HepG2 (cell line): ENCODE data around the gene TDRD10. TPM values are rescaled to one million over a fixed set of nuclear protein-coding genes. Genes with fewer than 3 reads are reported as not detected.

Source experiments
- ATAC-seq: fragments of 200-7000 bp; cut with Tn5 transposase; 3 replicates; pipeline ENCODE4 v1.9.1; 2020; ENCODE audit warnings: mild to moderate bottlenecking, moderate library complexity
- BruUV-seq: library from RNA; stranded (reverse); fragments of 400-500 nt; replicated peaks from 2 replicates; lab custom pipeline; 2021; lab: Mats Ljungman, UMichigan
- CTCF ChIA-PET: fragments of 300-600 bp; formaldehyde crosslinking; extraction: SDS; loops from one replicate; lab custom pipeline; 2021; ENCODE audit warnings: low total read pairs, inconsistent platforms, low intra/inter-chr PET ratio; lab: Yijun Ruan, JAX
- POLR2A ChIA-PET: fragments of 350-600 bp; sonication (Branson Sonifier 250); formaldehyde crosslinking; loops from one replicate; lab custom pipeline; 2020; ENCODE audit warnings: antibody characterized with exemption, inconsistent platforms; lab: Yijun Ruan, JAX
- DNase-seq: peaks from one replicate; pipeline ENCODE4 v3.0.0-alpha.2; 2015; ENCODE audit warnings: low spot score
- FAIRE-seq: peaks from 3 replicates; lab custom pipeline; 2011; peaks lifted over from hg19 to GRCh38; lab: Jason Lieb, UNC
- H2AFZ ChIP-seq: one replicate; pipeline ENCODE4 v1.6.1; 2011; ENCODE audit warnings: low read length, inconsistent platforms
- H3K27ac ChIP-seq: fragments of 300-600 bp; 3 replicates; pipeline ENCODE4 v1.8.0; 2011; ENCODE audit warnings: mixed run types, mild to moderate bottlenecking, mixed read lengths, low read length, inconsistent platforms; ENCODE audit not compliant: insufficient read depth; ENCODE audit errors: extremely low read length
- H3K27me3 ChIP-seq, 2 experiments: fragments of 200-600 bp in 1 of 2; 2 replicates in 1 of 2; 3 replicates in 1 of 2; pipeline versions ENCODE4 v1.6.0 to v1.8.0; 2011; ENCODE audit warnings: low read length in 2 of 2, mild to moderate bottlenecking in 2 of 2, moderate library complexity in 2 of 2, inconsistent platforms in 1 of 2; ENCODE audit not compliant: insufficient read depth in 2 of 2, control insufficient read depth in 1 of 2
- H3K36me3 ChIP-seq, 2 experiments: fragments of 200-600 bp in 1 of 2; replicated peaks in 1 of 2; 2 replicates in 1 of 2; 3 replicates in 1 of 2; pipeline versions ENCODE4 v1.5.1 to v1.8.0; 2011; ENCODE audit warnings: low read length in 2 of 2, inconsistent platforms in 1 of 2; ENCODE audit not compliant: insufficient read depth in 2 of 2, control insufficient read depth in 1 of 2
- H3K4me1 ChIP-seq: 2 replicates; pipeline ENCODE4 v1.5.1; 2012; ENCODE audit warnings: low read length, inconsistent platforms; ENCODE audit not compliant: insufficient read depth
- H3K4me2 ChIP-seq: 2 replicates; pipeline ENCODE4 v1.6.0; 2011; ENCODE audit warnings: low read depth, low read length, inconsistent platforms
- H3K4me3 ChIP-seq, 3 experiments: fragments of 200-600 bp in 1 of 3; sonication (generic), shearing (Covaris generic) in 1 of 3; replicated peaks in 1 of 3; 2 replicates each; pipeline ENCODE4 v1.5.1; 2011 to 2016; ENCODE audit warnings: low read length in 3 of 3, inconsistent platforms in 2 of 3, low read depth in 2 of 3, mild to moderate bottlenecking in 2 of 3, control low read depth in 1 of 3, mixed read lengths in 1 of 3; ENCODE audit not compliant: insufficient read depth in 1 of 3
- H3K79me2 ChIP-seq: one replicate; pipeline ENCODE4 v1.6.1; 2011; ENCODE audit warnings: low read length, inconsistent platforms; ENCODE audit not compliant: insufficient read depth
- H3K9ac ChIP-seq: 2 replicates; pipeline ENCODE4 v1.6.0; 2011; ENCODE audit warnings: mild to moderate bottlenecking, low read depth, low read length, inconsistent platforms; ENCODE audit not compliant: insufficient read depth
- H3K9me3 ChIP-seq: 2 replicates; pipeline ENCODE4 v1.5.1; 2012; ENCODE audit warnings: mild to moderate bottlenecking, low read length
- H4K20me1 ChIP-seq: 2 replicates; pipeline ENCODE4 v1.6.0; 2011; ENCODE audit warnings: inconsistent platforms, mild to moderate bottlenecking, low read length, moderate library complexity; ENCODE audit not compliant: insufficient read depth
- AGO2 ChIP-seq: fragments of 200-400 bp; formaldehyde crosslinking; optimal IDR thresholded peaks from 2 replicates; pipeline ENCODE3; 2017; ENCODE audit warnings: mild to moderate bottlenecking, low read depth, low read length, moderate library complexity
- PAF1 ChIP-seq: IDR thresholded peaks from 2 replicates; pipeline ENCODE4 v1.6.1; 2016; ENCODE audit warnings: missing genetic modification reagents, missing compliant biosample characterization
- POLR2AphosphoS5 ChIP-seq: IDR thresholded peaks from 2 replicates; pipeline ENCODE4 v1.6.1; 2012; ENCODE audit warnings: low read depth, low read length
- SMARCE1 ChIP-seq: fragments of 450-650 bp; IDR thresholded peaks from 2 replicates; pipeline ENCODE4 v1.6.1; 2017; ENCODE audit warnings: borderline replicate concordance
- ZNF180 ChIP-seq: sonication (generic); formaldehyde crosslinking; IDR thresholded peaks from 2 replicates; pipeline ENCODE4 v1.4.0; 2020; ENCODE audit warnings: low read depth, missing genetic modification reagents, borderline replicate concordance
- ZNF224 ChIP-seq: sonication (generic); formaldehyde crosslinking; IDR thresholded peaks from 2 replicates; pipeline ENCODE4 v1.5.0; 2020; ENCODE audit warnings: mild to moderate bottlenecking, missing genetic modification reagents
- WGBS: methylation state at CpG from one replicate; pipeline ENCODE4 v1.1.6; 2017; ENCODE audit warnings: low lambda C conversion rate; 5-methylcytosine and 5-hydroxymethylcytosine counted together
- in situ Hi-C: cut with HindIII; loops from 2 replicates; pipeline ENCODE4 v1.10.0; 2017; ENCODE audit warnings: low pct_unique_long_range_greater_than_20kb; ENCODE audit not compliant: extremely low pct_ligation_motif_present
- intact Hi-C: fragments of 100-400 bp; cut with micrococcal nuclease; formaldehyde crosslinking; loops from one replicate; pipeline ENCODE4 v1.10.0; 2022; ENCODE audit not compliant: unreplicated experiment
- polyA plus RNA-seq, 8 experiments: library from polyadenylated mRNA; depleted of rRNA in 3 of 8; stranded (reverse) in 7 of 8; unstranded in 1 of 8; fragments of >200 nt; fragmentation: Illumina TruSeq in 4 of 8; extraction: Trizol in 4 of 8; gene quantifications; 2 replicates each; pipeline versions ENCODE4 v1.2.1 to v1.2.3, GENCODE V29; 2011 to 2016; ENCODE audit warnings: low read depth in 4 of 8, missing spikeins in 1 of 8, mixed read lengths in 1 of 8; ENCODE audit not compliant: insufficient read depth in 1 of 8
- total RNA-seq, 5 experiments: library from RNA; depleted of rRNA; stranded (reverse); fragments of >200 nt; fragmentation: Illumina TruSeq; extraction: Trizol; gene quantifications; 2 replicates each; pipeline ENCODE4 v1.2.3, GENCODE V29; 2016; ENCODE audit warnings: low read depth in 1 of 5
- TF ChIP-seq, protein P1 (sequence below): IDR thresholded peaks from 2 replicates; pipeline ENCODE4 v1.6.1; 2016; ENCODE audit warnings: low read depth, missing genetic modification reagents, missing compliant biosample characterization

Gene TDRD10
- total and polyA plus RNA-seq, 2 of the 13 experiments (the other 11 are each of a cell fraction or from before 2014, with no cell fraction given): not detected

DNA sequence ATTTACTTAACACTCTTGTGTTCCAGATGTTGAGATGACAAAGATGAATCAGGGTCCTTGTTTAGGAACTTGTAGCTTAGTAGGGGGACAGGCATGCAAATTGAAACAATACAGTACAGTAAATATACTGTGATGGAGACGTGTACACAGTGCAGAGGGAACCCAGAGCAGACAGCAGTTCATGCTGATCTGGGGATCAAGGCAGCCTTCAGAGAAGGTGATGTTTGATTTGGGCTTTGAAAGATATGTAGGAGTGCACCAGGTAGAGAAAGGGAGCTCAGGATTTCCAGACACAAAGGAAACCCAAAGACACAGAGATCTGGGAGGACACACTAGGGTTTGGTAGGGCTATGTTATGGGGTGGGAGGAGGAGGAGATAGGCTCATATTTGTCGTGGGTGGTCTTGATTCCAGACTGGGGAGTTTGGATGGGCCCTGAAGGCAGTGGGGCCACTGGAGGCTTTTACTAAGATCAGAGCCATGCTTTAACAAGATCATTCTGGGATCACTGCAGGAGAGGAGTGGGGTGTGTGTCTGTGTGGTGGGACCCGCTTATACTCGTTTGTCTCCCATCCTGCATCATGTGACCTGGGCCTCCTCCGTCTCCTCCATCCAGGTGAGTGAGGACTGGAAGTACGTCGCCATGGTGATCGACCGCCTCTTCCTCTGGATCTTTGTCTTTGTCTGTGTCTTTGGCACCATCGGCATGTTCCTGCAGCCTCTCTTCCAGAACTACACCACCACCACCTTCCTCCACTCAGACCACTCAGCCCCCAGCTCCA, 73.3 kb downstream of the TDRD10 start (continued):
- TF ChIP-seq, protein P1, sequence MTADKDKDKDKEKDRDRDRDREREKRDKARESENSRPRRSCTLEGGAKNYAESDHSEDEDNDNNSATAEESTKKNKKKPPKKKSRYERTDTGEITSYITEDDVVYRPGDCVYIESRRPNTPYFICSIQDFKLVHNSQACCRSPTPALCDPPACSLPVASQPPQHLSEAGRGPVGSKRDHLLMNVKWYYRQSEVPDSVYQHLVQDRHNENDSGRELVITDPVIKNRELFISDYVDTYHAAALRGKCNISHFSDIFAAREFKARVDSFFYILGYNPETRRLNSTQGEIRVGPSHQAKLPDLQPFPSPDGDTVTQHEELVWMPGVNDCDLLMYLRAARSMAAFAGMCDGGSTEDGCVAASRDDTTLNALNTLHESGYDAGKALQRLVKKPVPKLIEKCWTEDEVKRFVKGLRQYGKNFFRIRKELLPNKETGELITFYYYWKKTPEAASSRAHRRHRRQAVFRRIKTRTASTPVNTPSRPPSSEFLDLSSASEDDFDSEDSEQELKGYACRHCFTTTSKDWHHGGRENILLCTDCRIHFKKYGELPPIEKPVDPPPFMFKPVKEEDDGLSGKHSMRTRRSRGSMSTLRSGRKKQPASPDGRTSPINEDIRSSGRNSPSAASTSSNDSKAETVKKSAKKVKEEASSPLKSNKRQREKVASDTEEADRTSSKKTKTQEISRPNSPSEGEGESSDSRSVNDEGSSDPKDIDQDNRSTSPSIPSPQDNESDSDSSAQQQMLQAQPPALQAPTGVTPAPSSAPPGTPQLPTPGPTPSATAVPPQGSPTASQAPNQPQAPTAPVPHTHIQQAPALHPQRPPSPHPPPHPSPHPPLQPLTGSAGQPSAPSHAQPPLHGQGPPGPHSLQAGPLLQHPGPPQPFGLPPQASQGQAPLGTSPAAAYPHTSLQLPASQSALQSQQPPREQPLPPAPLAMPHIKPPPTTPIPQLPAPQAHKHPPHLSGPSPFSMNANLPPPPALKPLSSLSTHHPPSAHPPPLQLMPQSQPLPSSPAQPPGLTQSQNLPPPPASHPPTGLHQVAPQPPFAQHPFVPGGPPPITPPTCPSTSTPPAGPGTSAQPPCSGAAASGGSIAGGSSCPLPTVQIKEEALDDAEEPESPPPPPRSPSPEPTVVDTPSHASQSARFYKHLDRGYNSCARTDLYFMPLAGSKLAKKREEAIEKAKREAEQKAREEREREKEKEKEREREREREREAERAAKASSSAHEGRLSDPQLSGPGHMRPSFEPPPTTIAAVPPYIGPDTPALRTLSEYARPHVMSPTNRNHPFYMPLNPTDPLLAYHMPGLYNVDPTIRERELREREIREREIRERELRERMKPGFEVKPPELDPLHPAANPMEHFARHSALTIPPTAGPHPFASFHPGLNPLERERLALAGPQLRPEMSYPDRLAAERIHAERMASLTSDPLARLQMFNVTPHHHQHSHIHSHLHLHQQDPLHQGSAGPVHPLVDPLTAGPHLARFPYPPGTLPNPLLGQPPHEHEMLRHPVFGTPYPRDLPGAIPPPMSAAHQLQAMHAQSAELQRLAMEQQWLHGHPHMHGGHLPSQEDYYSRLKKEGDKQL (CRISPR knock-in tag): no peak

DNA sequence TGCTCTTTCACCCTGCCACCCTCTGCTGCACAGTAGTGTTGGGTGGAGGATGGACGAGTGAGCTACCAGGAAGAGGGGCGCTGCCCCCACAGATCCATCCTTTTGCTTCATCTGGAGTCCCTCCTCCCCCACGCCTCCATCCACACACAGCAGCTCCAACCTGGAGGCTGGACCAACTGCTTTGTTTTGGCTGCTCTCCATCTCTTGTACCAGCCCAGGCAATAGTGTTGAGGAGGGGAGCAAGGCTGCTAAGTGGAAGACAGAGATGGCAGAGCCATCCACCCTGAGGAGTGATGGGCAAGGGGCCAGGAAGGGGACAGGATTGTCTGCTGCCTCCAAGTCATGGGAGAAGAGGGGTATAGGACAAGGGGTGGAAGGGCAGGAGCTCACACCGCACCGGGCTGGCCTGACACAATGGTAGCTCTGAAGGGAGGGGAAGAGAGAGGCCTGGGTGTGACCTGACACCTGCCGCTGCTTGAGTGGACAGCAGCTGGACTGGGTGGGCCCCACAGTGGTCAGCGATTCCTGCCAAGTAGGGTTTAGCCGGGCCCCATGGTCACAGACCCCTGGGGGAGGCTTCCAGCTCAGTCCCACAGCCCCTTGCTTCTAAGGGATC, 74.0 kb downstream of the TDRD10 start:
- Histone ChIP-seq H3K4me2 (no peak overlapping the region), H3K4me3 (no peak overlapping the region), H3K27me3 (peaks cover 0 to 3% of the 10 kb centered on the region in 2 experiments; a peak in 1 of 5 replicates), H3K9ac (no peak overlapping the region), H4K20me1 (no peaks in the 10 kb centered on the region), H3K27ac (no peak overlapping the region), H3K79me2 (no peaks in the 10 kb centered on the region), H3K4me1 (no peaks in the 10 kb centered on the region), H3K9me3 (no peaks in the 10 kb centered on the region), H2AFZ (no peak overlapping the region), H3K36me3 (peaks cover 3 to 20% of the 10 kb centered on the region in 2 experiments; a peak in 1 of 5 replicates)
- FAIRE-seq (no peak), ATAC-seq (peak; percentile 5), DNase-seq (no peak)
- intact Hi-C loops (no loop called here), in situ Hi-C loops (no loop called here)
- no TSS peak for BruUV-seq
- TF ChIP-seq ZNF180 (CRISPR knock-in tag) (no peak), PAF1 (CRISPR knock-in tag) (peak; percentile 66), ZNF224 (CRISPR knock-in tag) (no peak), AGO2 (peak; percentile 53), POLR2AphosphoS5 (0 out of 2 replicates have a peak, but pooled peaks have one; percentile 5), SMARCE1 (no peak)
- CTCF ChIA-PET: no interaction called here
- POLR2A ChIA-PET: no interaction called here
- WGBS: 78% methylated on average over 6 of the region's 8 CpGs
